Medulla oblongata (tissue), 1 donor: Measurements from ENCODE around the gene KIAA1328.
"Not testable (repeated sequence)": the region's sequence is repeated elsewhere in the genome, so short reads cannot be mapped to it uniquely, and the experiment has no call there.

Experiments used
- DNase-seq: peaks from one replicate; pipeline ENCODE4 v3.0.0-alpha.2; 2015; ENCODE audit errors: extremely low spot score

Gene KIAA1328

DNA sequence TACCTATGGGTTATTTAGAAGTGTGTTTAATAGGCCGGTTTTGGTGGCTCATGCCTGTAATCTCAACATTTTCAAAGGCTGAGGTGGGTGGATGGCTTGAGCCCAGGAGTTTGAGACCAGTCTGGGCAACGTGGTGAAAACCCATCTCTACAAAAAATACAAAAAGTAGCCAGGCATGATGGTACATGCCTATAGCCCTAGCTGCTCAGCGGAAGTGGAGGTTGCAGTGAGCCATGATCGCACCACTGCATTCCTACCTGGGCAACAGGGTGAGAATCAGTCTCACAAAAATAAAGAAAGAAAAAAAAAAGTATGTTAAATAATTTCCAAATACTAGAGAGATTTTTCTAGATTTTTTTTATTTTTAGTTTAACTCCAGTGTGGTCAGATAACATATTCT, 316.0 kb downstream of the KIAA1328 start:
- DNase-seq, result no peak

GRCh38 chr18:37156330-37156942, 327.5 kb downstream of the KIAA1328 start:
- no peak for DNase-seq

DNA sequence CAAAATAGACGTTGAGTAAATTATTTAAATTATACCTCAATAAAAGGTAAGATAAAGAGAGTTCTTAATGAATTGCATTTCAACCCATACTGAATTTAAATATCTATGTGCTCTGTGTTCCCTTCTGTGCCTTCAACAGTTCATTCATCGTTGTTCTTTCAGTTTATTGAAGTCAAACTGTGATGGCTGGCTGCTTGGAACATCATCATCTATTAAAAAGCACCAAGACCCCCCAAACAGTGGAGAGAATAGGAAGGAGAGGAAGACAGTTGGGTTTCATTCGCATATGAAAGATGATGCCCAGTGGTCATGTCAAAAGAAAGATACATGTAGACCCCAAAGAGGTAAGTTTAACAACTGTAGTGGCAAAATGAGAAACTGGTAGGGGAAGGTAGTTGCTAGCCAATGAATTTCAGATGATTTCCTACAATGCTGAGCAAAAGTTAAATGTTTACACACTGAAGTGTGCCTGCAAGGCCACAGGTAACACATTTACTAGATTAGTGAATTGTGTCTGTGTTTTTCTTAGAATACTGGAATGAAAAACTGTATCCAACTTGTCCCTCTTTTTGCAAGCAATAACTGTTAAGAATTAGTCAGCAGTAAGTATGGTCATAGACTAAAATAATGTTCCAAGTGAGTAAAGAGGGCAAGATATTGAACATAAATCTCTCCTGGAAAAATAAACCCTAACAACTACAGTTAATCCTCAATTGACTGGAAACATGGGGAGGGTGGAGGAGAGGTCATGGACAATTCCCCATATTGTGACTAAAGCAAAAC, 331.3 kb downstream of the KIAA1328 start:
- no peak for DNase-seq

DNA sequence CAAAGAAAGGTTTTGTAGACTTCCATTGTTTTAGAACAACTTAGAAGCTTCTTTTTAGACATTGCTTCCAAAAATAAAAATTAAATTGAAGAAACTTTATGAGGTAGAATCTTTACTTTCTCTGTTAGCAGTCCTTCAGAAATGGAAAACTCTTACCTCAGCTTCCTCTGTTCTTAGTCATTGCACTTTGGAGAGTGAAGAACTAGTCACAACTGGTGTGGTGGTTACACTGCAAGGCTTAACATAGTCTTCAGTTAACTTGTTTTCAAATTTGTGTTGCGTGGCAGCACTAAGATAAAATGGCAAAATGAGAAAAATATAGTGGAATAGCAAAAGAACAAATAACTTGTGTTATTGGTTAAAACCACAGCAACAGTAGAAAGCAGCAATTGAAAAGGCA, 332.6 kb downstream of the KIAA1328 start:
- no peak for DNase-seq

DNA sequence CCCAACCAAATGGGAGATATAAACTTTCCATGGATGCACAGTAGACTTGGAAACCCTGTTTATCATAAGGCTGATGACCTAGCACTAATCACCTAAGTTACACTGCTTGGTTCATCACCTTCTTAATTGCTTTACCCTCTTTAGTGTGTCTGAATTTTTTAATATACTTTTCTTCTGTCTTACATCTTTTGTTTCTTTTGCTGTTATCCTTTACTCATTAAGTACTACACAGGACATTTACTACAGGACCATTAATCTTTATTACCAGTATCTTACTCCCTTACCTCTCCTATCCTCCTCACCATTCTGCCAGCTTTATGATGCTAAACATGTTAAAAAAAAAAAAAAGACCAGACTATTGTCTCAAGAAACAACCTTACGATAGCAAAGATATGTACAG, 333.6 kb downstream of the KIAA1328 start:
- DNase-seq, result no peak

DNA sequence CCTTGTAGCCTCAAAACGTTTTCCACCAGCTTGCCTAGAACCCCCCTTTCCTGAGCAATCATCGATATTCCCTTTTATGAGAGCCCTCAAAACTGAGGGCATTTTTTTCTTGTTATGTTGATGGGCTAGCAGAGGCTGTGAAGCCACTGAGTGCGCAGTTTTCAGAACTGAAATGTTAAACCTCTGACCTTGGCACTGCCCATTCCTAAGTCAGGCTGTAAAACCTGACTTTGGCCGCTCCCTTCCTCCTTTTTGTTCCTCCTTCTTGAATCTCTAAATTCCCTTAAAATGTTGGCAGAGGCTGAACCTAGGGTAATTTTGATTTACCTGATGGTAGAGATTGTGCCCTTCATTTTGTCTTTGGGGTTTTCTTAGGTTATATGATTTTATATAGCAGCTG, 334.2 kb downstream of the KIAA1328 start:
- no peak for DNase-seq

- DNase-seq, result no peak
These were observed 337.6 kb downstream of the KIAA1328 start for GRCh38 chr18:37166491-37166890.

GRCh38 chr18:37166966-37167365, 338.0 kb downstream of the KIAA1328 start:
- not testable (repeated sequence) for DNase-seq

- DNase-seq, result no peak
These were observed 342.1 kb downstream of the KIAA1328 start for GRCh38 chr18:37170984-37171383.

- DNase-seq, result no peak
These were observed 344.5 kb downstream of the KIAA1328 start for GRCh38 chr18:37173384-37173783.

- DNase-seq, result no peak
These were observed 347.0 kb downstream of the KIAA1328 start for GRCh38 chr18:37175727-37176620.

GRCh38 chr18:37176621-37176934, 347.7 kb downstream of the KIAA1328 start:
- no peak for DNase-seq

DNA sequence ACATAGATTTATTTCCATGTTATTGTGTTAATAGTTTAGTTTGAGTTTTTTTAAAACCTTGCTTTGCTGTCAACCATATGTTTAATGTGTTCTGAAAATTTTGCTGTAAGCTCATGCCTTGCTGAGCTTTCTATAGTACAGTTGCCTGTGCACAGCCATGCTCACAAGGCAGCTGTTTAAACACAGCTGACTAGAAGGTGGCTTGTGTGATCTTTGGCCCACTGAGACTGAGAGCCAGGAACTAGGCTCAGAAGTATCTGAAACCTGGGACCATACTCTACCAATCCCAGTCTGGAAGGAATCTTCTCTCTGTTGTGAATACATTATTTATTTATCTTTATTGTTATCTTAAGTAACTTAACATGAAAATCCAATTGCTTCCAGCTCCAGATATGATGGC, 350.5 kb downstream of the KIAA1328 start:
- DNase-seq, result no peak

- no peak for DNase-seq
These were observed 351.2 kb downstream of the KIAA1328 start for GRCh38 chr18:37180086-37180485.

- no peak for DNase-seq
These were observed 353.6 kb downstream of the KIAA1328 start for GRCh38 chr18:37182340-37183135.

GRCh38 chr18:37184209-37184868, 355.4 kb downstream of the KIAA1328 start:
- no peak for DNase-seq

- peak; percentile 29 for DNase-seq
These were observed 359.3 kb downstream of the KIAA1328 start for GRCh38 chr18:37188016-37188791.

- DNase-seq, result no peak
These were observed 370.8 kb downstream of the KIAA1328 start for GRCh38 chr18:37199741-37200140.

- no peak for DNase-seq
These were observed 378.4 kb downstream of the KIAA1328 start for GRCh38 chr18:37207343-37207742.

DNA sequence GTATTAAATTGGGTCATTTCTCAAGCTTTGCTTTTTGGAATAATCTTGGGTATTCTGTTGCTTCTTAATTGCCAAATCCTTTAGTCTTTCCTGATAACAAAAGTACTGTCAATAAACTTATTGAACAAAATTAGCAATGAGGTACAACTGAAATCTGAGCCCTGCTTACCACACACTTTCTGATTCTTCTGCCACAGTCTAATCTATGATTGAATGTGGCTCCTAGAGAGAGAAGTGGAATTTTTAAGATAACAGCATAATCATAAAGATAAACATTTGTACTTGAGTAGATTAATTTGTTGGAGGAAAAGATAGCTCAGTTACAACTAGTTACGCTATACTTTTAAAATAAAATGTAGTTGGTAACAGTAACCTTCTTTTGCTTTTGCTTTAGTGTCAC, 381.9 kb downstream of the KIAA1328 start:
- no peak for DNase-seq
